Mesothelial cell of epicardium (in vitro differentiated cells): ENCODE data around the gene TLNRD1. TPM values are rescaled to one million over a fixed set of nuclear protein-coding genes. Genes with fewer than 3 reads are reported as not detected.
A peak's percentile ranks its signal among the peaks of the same experiment; 100 is the strongest.

Experiments
- DNase-seq, 2 experiments: peaks; one replicate each; pipeline ENCODE4 v3.0.0; 2021; ENCODE audit warnings: low spot score in 2 of 2; ENCODE audit not compliant: unreplicated experiment in 2 of 2
- H3K27ac Mint-ChIP-seq: 2 replicates; pipeline ENCODE4 v1.8.0; 2021; ENCODE audit warnings: mixed read lengths
- H3K27me3 Mint-ChIP-seq: 2 replicates; pipeline ENCODE4 v1.8.0; 2021; ENCODE audit warnings: low read depth, mixed read lengths
- H3K36me3 Mint-ChIP-seq: 2 replicates; pipeline ENCODE4 v1.8.0; 2021; ENCODE audit warnings: mixed read lengths
- H3K4me1 Mint-ChIP-seq: 2 replicates; pipeline ENCODE4 v1.8.0; 2021; ENCODE audit warnings: mixed read lengths
- H3K4me3 Mint-ChIP-seq: 2 replicates; pipeline ENCODE4 v1.8.0; 2021; ENCODE audit warnings: mild to moderate bottlenecking, moderate library complexity, mixed read lengths
- H3K9me3 Mint-ChIP-seq: 2 replicates; pipeline ENCODE4 v1.8.0; 2021; ENCODE audit warnings: mixed read lengths
- total RNA-seq: library from RNA; stranded (reverse); gene quantifications from 3 replicates; pipeline ENCODE4 v1.2.1, GENCODE V29; 2021
- TF ChIP-seq, protein P1 (sequence below): fragments of 200-600 bp; sonication (generic); IDR thresholded peaks from one replicate; pipeline ENCODE4 v1.5.0; 2021; ENCODE audit warnings: antibody characterized with exemption; ENCODE audit not compliant: unreplicated experiment

Gene TLNRD1
- total RNA-seq, 1 donor from 2014 or later = 13.0 TPM

GRCh38 chr15:80998251-80998650 lies 2.5 kb upstream of the TLNRD1 start:
- Mint-ChIP-seq H3K9me3 (no peaks in the 10 kb centered on the region), H3K36me3 (peaks cover 3% of the 10 kb centered on the region), H3K4me1 (peaks cover 6% of the 10 kb centered on the region), H3K4me3 (no peak overlapping the region), H3K27ac (no peak overlapping the region), H3K27me3 (no peaks in the 10 kb centered on the region)
- DNase-seq = no peak
- TF ChIP-seq, protein P1, sequence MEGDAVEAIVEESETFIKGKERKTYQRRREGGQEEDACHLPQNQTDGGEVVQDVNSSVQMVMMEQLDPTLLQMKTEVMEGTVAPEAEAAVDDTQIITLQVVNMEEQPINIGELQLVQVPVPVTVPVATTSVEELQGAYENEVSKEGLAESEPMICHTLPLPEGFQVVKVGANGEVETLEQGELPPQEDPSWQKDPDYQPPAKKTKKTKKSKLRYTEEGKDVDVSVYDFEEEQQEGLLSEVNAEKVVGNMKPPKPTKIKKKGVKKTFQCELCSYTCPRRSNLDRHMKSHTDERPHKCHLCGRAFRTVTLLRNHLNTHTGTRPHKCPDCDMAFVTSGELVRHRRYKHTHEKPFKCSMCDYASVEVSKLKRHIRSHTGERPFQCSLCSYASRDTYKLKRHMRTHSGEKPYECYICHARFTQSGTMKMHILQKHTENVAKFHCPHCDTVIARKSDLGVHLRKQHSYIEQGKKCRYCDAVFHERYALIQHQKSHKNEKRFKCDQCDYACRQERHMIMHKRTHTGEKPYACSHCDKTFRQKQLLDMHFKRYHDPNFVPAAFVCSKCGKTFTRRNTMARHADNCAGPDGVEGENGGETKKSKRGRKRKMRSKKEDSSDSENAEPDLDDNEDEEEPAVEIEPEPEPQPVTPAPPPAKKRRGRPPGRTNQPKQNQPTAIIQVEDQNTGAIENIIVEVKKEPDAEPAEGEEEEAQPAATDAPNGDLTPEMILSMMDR = no peak

- peaks cover 4% of the 10 kb centered on the region for H3K36me3 Mint-ChIP-seq
- H3K4me3 Mint-ChIP-seq = peak overlapping the region; percentile 81
- peaks cover 13% of the 10 kb centered on the region for H3K4me1 Mint-ChIP-seq
- H3K27ac Mint-ChIP-seq = peak overlapping the region; percentile 93
- TF ChIP-seq, protein P1 = no peak
- no peaks in the 10 kb centered on the region for H3K9me3 Mint-ChIP-seq
- DNase-seq = no peak
- H3K27me3 Mint-ChIP-seq = no peaks in the 10 kb centered on the region
Observed at GRCh38 chr15:80999623-81000036, 1.1 kb upstream of the TLNRD1 start.

- peaks cover 13% of the 10 kb centered on the region for H3K4me1 Mint-ChIP-seq
- H3K27me3 Mint-ChIP-seq = no peaks in the 10 kb centered on the region
- DNase-seq = no peak
- no peaks in the 10 kb centered on the region for H3K9me3 Mint-ChIP-seq
- H3K27ac Mint-ChIP-seq = peak overlapping the region; percentile 93
- TF ChIP-seq, protein P1 = no peak
- peak overlapping the region; percentile 81 for H3K4me3 Mint-ChIP-seq
- peaks cover 4% of the 10 kb centered on the region for H3K36me3 Mint-ChIP-seq
Observed at GRCh38 chr15:81000144-81000623, 539 bp upstream of the TLNRD1 start.

DNA sequence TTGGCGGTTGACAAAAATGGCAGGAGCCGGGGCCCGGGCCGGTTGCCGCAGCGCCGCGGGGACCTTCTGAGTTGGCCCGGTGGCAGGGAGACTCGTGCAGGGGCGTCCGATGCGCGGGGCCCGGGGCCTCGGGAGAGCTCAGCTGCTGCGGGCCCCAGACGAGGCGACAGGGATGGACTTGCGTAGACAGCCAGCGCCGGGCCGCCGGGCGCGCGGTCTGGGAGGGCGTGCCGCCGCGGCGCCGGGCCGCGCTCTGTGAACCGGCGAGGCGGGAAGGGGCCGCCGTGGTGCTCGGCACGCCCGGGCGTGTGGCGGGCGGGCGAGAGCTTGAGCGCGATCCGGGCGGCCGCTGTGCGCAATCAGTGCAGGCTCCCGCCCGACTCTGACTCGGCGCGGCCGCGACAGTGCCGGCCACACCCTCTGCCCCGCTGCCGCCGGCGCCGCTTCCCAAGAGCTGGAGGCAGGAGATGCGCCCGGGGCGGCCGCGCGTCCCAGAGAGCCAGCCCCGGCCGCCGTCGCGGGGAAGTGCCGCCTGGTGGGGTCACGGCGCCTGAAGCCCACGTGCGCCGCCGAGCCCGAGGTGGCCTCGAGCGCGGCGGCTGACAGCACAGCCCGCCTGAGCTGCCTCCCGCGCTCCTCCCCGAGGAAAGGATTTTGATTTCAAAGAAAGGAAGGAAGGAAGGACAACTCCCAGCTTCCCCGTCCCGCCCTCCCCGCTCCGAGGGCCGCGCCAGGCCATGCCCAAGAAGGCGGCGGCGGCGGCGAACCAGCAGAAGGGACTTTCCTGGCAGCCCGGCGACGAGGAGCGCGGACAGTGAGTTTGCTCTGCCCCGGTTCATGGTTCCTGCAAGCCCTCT lies 657 bp downstream of the TLNRD1 start:
- Mint-ChIP-seq H3K9me3 (no peaks in the 10 kb centered on the region), H3K27me3 (no peaks in the 10 kb centered on the region), H3K4me1 (peaks cover 13% of the 10 kb centered on the region), H3K27ac (no peak overlapping the region), H3K36me3 (peaks cover 4% of the 10 kb centered on the region), H3K4me3 (peak overlapping the region; percentile 81)
- DNase-seq = peak in 1 of 2 experiments; percentile 66
- TF ChIP-seq, protein P1 = no peak

DNA sequence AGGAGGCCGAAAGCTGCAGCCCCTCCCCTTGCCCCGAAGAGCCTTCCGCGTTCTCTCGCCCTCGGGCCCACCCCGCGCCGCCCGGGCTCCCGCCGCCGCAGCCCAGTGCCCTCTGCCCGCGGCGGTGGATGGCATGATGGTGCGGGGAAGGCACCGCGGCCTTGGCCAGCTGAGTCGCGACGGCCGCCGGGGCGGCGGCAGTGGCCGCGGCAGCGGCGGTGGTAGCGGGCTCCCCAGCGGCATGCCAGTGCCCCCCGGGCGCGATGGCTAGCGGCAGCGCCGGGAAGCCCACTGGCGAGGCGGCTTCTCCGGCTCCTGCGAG lies 1.2 kb downstream of the TLNRD1 start:
- H3K9me3 Mint-ChIP-seq = no peaks in the 10 kb centered on the region
- no peaks in the 10 kb centered on the region for H3K27me3 Mint-ChIP-seq
- TF ChIP-seq, protein P1 = no peak
- H3K27ac Mint-ChIP-seq = no peak overlapping the region
- H3K4me1 Mint-ChIP-seq = peaks cover 13% of the 10 kb centered on the region
- H3K4me3 Mint-ChIP-seq = peak overlapping the region; percentile 61
- peaks cover 4% of the 10 kb centered on the region for H3K36me3 Mint-ChIP-seq
- no peak for DNase-seq
